ENCODE measurements around the gene GREM2. TPM values are rescaled to one million over a fixed set of nuclear protein-coding genes. Genes with fewer than 3 reads are reported as not detected.

GREM2 gene
- total RNA-seq, 4 donors from 2014 or later, result 1.8 to 8.9 (median 3.3) TPM

- Histone ChIP-seq H3K36me3 (no peaks in the 10 kb centered on the region), H3K27ac (no peak overlapping the region), H3K27me3 (no peaks in the 10 kb centered on the region), H3K4me3 (no peak overlapping the region), H3K9me3 (no peaks in the 10 kb centered on the region), H3K4me1 (no peaks in the 10 kb centered on the region)
- ATAC-seq, result no peak
- TF ChIP-seq EP300 (IDR thresholded peaks at IDR 0.05), result no peak
- TF ChIP-seq CTCF (IDR thresholded peaks at IDR 0.05), result no peak
- TF ChIP-seq POLR2AphosphoS5 (IDR thresholded peaks at IDR 0.05), result no peak
- no peak for TF ChIP-seq POLR2A (IDR thresholded peaks at IDR 0.05)
- 50 to 57% methylated on average over 1 to 3 of the region's 3 CpGs for WGBS, 2 donors (ENCODE audit: low coverage in 1 of 2)
Observed at GRCh38 chr1:240539769-240540414, 72.1 kb downstream of the GREM2 start.

- Histone ChIP-seq H3K36me3 (no peaks in the 10 kb centered on the region), H3K9me3 (no peaks in the 10 kb centered on the region), H3K27me3 (no peaks in the 10 kb centered on the region), H3K4me1 (no peaks in the 10 kb centered on the region), H3K4me3 (no peak overlapping the region), H3K27ac (no peak overlapping the region)
- ATAC-seq, result no peak
- 76 to 86% methylated on average over 3 of the region's 3 CpGs for whole genome bisulfite sequencing, 2 donors (ENCODE audit: low coverage in 1 of 2)
- TF ChIP-seq POLR2A (IDR thresholded peaks at IDR 0.05), result no peak
- no peak for TF ChIP-seq EP300 (IDR thresholded peaks at IDR 0.05)
- TF ChIP-seq CTCF (IDR thresholded peaks at IDR 0.05), result no peak
- TF ChIP-seq POLR2AphosphoS5 (IDR thresholded peaks at IDR 0.05), result no peak
Observed at GRCh38 chr1:240538776-240539430, 73.1 kb downstream of the GREM2 start.

- 72 to 77% methylated on average over 2 of the region's 2 CpGs for WGBS, 2 donors (ENCODE audit: low coverage in 1 of 2)
- Histone ChIP-seq H3K4me3 (no peak overlapping the region), H3K27me3 (no peaks in the 10 kb centered on the region), H3K36me3 (no peaks in the 10 kb centered on the region), H3K9me3 (no peaks in the 10 kb centered on the region), H3K27ac (no peak overlapping the region), H3K4me1 (no peaks in the 10 kb centered on the region)
- TF ChIP-seq EP300 (IDR thresholded peaks at IDR 0.05), result no peak
- TF ChIP-seq CTCF (IDR thresholded peaks at IDR 0.05), result no peak
- TF ChIP-seq POLR2AphosphoS5 (IDR thresholded peaks at IDR 0.05), result no peak
- no peak for TF ChIP-seq POLR2A (IDR thresholded peaks at IDR 0.05)
- ATAC-seq, result no peak
Observed at GRCh38 chr1:240533154-240533780, 78.7 kb downstream of the GREM2 start.

- H3K27me3 ChIP-seq, result no peaks in the 10 kb centered on the region
- peaks cover 0 to 6% (median 0%) of the 10 kb centered on the region in 3 donors for H3K4me1 ChIP-seq
- H3K36me3 ChIP-seq, result no peaks in the 10 kb centered on the region
- H3K4me3 ChIP-seq, result no peak overlapping the region
- H3K27ac ChIP-seq, result no peak overlapping the region
- no peak for TF ChIP-seq POLR2AphosphoS5 (IDR thresholded peaks at IDR 0.05)
- TF ChIP-seq CTCF (IDR thresholded peaks at IDR 0.05), result no peak
- no peak for TF ChIP-seq POLR2A (IDR thresholded peaks at IDR 0.05)
- no peak for TF ChIP-seq EP300 (IDR thresholded peaks at IDR 0.05)
- 68 to 78% methylated on average over 8 of the region's 9 CpGs for WGBS, 2 donors (ENCODE audit: low coverage in 1 of 2)
- no peaks in the 10 kb centered on the region for H3K9me3 ChIP-seq
- ATAC-seq, result no peak
Observed at GRCh38 chr1:240528591-240528990, 83.4 kb downstream of the GREM2 start.

Data from gastroesophageal sphincter (tissue), 4 donors.